ENCODE data around the gene PACRG. TPM values are rescaled to one million over a fixed set of nuclear protein-coding genes. Genes with fewer than 3 reads are reported as not detected.

PACRG gene
- polyA plus RNA-seq, 5 donors = 5.6 to 6.9 (median 6.4) TPM

GRCh38 chr6:163287626-163288025, 559.9 kb downstream of the PACRG start:
- DNase-seq = no peak

DNA sequence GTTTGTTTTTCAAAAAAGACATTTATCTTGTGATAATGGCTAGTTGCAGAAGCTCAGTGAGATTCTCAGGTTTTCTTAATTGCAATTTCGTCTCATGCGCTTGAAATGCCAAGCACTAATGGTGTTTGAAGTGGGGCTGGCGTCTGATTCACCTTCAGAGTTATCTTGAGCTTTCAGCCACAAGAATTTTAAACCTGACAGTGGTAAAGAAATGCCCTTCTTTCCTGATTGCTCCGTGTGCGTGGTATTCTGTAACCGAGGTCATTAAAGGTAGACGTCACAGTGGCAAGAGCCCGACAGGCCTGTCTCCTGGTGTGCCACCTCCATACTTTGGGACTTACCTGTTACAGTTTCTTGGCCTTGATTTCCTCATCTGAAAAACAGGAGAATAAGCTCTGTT, 560.3 kb downstream of the PACRG start:
- DNase-seq = no peak

DNA sequence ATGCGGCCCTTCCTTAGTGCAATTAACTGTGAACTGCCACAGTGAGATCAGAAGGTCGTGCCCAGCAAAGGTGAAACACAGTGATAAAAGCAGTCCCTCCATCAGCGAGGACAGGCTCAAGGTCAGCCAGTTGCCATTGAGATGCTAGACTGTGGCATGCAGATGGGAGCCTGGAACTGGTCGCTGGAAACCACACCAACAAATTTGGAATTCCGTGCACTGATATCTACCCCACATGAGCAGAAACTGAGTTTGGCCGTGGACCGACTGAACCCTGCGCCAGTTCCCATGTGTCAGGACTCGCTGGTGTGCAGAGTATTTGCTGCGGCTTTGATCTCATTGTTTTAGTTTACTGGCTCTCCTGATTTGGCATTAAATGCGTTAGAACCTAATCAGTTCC, 561.1 kb downstream of the PACRG start:
- DNase-seq = no peak

DNA sequence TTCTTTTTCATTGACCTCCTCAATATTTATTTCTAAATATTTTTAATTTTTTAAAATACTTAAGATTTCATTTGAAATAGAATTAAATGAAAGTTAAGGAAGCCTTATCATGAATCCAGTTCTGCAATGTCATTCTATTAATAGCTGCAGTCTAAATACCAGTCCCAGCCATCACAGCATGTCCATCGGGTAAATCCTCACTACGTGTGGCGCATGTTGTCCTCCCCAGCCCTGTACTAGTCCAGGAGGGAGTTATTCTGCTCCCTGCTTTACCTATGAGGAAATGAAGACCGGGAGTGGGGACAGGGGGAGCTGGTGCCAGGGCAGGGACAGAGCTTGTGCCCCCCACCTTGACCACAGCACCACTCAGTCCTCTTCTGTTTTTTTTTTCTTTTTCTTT, 561.7 kb downstream of the PACRG start:
- no peak for DNase-seq

- DNase-seq = no peak
Measured at GRCh38 chr6:163290545-163291274, 562.9 kb downstream of the PACRG start.

GRCh38 chr6:163291622-163292021, 563.8 kb downstream of the PACRG start:
- no peak for DNase-seq

- DNase-seq = no peak
Measured at GRCh38 chr6:163293286-163293685, 565.5 kb downstream of the PACRG start.

- DNase-seq = no peak
Measured at GRCh38 chr6:163294734-163295133, 567.0 kb downstream of the PACRG start.

DNA sequence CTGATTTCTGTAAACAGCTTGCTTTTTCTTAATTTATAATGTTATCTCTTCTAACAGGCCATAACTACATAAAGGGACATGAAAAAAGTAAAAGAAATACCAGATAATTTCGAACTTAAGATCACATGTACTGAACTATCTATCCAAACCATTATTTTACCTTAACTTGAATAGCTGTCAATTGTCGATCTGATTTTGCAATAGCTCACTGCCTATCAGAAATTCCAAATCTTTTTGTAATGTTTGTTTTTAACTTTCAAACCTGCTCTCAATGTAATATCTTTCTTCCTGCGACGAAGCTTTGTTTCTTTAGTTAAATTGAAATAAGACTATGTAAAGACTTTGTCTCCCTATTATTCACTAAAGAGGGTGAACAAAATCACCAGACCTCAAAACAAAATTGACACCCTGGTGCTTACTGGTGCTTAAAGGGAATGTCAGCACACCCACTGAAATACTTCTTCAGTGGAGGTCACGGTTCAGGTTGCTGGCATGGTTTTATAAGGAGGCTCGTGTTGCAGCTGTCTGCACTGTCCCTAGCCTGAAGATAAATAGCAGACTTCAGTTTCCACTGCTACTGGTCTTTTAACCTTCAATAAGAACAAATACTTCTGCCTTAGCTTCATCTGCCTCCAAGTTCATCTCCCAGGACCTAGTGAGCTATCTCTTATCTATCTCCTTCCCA, 569.2 kb downstream of the PACRG start:
- no peak for DNase-seq

GRCh38 chr6:163298079-163298830, 570.5 kb downstream of the PACRG start:
- DNase-seq = no peak

DNA sequence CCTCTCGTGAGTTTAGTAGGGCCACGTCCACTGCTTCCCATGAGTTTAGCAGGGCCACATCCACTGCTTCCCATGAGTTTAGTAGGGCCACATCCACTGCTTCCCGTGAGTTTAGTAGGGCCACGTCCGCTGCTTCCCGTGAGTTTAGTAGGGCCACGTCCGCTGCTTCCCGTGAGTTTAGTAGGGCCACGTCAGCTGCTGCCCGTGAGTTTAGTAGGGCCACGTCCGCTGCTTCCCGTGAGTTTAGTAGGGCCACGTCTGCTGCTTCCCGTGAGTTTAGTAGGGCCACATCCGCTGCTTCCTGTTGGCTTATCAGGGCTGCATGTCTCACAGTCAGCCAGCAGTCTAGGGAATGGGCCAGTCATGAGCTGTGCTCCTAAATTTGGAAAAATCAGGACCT, 573.1 kb downstream of the PACRG start:
- DNase-seq = no peak

- DNase-seq = no peak
Measured at GRCh38 chr6:163301726-163302635, 574.2 kb downstream of the PACRG start.

GRCh38 chr6:163302747-163303146, 575.0 kb downstream of the PACRG start:
- DNase-seq = no peak

GRCh38 chr6:163306000-163306399, 578.2 kb downstream of the PACRG start:
- DNase-seq = no peak

DNA sequence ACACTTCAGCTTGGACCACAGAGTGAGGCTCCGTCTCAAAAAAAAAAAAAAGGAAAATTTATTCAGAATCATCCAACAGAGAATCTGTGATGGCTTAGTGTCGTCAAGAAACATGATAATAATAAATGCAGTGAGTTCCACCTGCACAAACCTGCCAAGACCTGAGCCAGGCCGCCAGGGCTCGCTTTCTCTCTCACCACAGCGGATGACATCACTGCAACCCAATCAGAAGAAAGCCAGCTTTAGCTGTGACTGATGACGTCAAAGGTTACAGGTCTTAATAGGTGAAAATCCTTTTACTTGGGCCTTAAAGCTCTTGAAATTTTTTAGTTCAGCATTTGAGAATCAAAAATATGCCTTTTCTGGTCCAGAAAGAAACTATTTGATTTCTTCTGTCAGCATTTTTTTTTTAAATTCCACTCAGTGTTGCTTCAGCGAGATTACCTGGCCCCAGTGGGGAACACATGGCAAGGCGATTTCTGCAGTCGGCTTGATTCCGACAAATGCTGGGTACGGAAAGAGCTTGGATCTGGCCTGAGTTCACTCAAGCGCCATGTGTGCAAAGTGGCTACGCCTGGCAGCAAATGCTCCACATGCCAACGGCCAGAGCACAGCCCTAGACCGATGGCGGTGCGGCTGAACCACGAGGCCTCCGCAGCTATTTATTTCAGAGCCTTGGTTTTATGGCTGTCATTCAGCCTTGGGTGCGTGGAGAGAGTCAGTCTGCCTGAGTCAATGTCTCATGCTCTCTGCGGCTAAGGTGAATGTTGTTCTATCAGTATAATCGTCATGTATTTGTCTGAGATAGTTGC, 581.1 kb downstream of the PACRG start:
- no peak for DNase-seq

DNA sequence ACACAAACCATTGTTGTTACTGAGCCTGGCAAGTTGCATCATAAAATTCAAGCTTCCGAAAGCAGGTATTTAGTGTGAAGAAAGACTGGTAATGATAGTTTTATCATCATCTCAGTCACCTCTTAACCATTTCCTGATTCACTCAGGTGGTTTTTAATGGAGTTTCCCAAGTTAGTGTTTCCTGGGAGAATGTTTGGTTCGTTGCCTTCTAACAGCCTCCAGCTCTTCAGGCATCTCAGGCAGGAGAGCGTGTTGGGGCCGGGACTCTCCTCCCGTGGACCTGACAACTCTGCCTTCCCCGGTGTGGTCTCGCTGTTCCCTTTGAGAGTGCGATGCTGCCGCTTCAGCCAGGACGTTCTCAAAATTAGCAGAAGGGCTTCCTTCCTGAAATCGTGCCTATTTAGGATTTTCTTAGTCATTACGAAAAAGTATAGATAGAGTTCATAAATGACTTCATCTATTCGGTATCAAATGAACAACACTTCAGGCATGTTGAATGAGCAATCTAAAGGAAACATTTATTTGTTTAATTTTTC, 581.8 kb downstream of the PACRG start:
- no peak for DNase-seq

DNA sequence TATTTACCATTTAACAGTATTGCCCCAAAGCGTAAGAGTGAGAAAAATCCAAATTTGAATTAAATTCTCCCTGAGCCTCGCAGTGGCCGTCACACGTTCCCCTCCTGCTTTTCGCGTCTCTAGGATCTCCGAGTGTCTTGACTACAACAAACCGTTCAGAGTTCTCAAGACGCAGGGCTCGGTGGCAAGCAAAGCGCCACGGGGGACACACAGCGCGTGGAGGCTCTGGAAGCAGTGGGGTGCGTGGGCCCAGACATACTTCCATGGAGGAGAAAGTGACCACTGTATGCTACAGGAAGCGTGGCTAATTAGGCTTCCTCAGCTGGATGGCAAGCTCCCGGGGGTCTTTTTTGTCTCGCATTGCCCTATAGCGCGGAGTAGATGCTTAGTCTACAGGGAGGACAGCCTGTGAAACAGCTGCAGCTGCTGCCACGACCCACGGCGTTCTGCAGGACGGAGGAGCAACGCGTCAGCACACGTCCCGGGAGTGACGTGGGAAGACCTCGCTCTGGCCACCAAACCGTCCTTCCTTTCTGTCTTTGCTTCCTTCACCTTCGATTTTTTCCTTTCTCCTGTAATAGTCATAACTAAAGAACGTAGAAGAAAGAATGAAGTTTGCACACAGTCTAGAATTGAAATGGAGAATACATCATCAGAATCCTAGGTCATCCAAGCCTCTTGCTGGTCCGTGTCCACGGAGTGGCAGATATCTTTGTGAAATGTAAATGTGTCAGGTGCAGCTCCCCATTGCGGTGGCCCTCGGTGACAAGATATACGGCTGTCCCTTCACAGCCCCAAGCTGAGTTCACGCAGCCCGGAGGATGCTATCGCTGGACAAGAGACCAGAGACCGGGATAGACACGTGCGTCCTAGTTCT, 582.6 kb downstream of the PACRG start:
- DNase-seq = no peak

GRCh38 chr6:163310973-163311383, 583.2 kb downstream of the PACRG start:
- DNase-seq = no peak

- no peak for DNase-seq
Measured at GRCh38 chr6:163311830-163312229, 584.1 kb downstream of the PACRG start.

DNA sequence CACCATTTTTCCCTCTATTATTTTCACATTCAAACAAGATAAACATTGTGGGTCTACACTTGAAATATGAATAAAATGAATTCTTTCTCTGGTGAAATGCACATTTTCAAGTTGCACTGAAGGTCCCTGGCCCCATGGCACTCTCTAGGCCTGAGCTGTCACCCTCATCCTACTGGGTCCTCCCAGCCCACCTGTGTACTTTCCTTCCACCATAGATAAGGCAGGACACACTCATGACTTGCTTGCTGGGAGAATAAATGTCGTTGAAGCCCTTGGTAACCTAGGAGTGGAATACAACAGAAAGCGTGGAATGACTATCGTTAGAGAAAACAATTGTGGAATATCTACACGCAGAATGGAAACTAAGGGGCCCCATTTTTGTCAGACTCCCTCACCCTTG, 585.8 kb downstream of the PACRG start:
- no peak for DNase-seq

Measured in right lung (tissue), 5 donors.